Measurements from ENCODE around the gene N4BP3. TPM values are rescaled to one million over a fixed set of nuclear protein-coding genes. Genes with fewer than 3 reads are reported as not detected.
A peak's percentile ranks its signal among the peaks of the same experiment; 100 is the strongest.

The N4BP3 gene
- total RNA-seq, 3 donors from 2014 or later = 0.32 to 9.8 (median 4.9) TPM

DNA sequence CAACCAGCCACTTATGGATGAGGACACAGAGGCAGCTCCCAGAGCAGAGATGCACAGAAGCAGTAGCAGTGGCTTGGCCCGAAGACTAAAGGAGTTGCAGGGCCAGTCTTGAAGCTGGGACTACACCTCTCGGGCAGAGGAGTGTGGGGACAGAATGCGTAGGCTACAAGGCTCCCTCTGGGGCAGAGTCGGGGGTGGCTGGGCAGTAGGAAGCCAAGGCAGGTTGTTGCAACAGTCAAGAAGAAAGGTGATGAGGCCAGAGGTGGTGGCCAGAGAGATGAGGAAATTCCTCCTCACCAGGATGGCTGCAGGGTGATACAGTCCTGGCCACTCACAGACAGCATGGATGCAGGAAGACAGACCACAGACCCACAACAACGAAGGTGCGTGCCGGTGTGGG, 4.9 kb upstream of the N4BP3 start:
- Histone ChIP-seq H3K9me3 (no peaks in the 10 kb centered on the region), H3K36me3 (no peaks in the 10 kb centered on the region), H3K4me1 (peaks cover 0 to 27% of the 10 kb centered on the region in 2 donors), H3K4me3 (no peak overlapping the region), H3K27ac (peak overlapping the region; percentile 71 to 78), H3K27me3 (peaks cover 0 to 3% of the 10 kb centered on the region in 2 donors)
- intact Hi-C loops (cut with DNase I; ENCODE audit: low total_unique reads) = no loop called here
- DNase-seq (ENCODE audit: low spot score in 2 of 2) = no peak
- TF ChIP-seq POLR2A (IDR thresholded peaks at IDR 0.05) = no peak
- TF ChIP-seq POLR2AphosphoS5 (IDR thresholded peaks at IDR 0.05) = no peak
- TF ChIP-seq, protein P1, sequence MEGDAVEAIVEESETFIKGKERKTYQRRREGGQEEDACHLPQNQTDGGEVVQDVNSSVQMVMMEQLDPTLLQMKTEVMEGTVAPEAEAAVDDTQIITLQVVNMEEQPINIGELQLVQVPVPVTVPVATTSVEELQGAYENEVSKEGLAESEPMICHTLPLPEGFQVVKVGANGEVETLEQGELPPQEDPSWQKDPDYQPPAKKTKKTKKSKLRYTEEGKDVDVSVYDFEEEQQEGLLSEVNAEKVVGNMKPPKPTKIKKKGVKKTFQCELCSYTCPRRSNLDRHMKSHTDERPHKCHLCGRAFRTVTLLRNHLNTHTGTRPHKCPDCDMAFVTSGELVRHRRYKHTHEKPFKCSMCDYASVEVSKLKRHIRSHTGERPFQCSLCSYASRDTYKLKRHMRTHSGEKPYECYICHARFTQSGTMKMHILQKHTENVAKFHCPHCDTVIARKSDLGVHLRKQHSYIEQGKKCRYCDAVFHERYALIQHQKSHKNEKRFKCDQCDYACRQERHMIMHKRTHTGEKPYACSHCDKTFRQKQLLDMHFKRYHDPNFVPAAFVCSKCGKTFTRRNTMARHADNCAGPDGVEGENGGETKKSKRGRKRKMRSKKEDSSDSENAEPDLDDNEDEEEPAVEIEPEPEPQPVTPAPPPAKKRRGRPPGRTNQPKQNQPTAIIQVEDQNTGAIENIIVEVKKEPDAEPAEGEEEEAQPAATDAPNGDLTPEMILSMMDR (IDR thresholded peaks at IDR 0.05) = no peak

DNA sequence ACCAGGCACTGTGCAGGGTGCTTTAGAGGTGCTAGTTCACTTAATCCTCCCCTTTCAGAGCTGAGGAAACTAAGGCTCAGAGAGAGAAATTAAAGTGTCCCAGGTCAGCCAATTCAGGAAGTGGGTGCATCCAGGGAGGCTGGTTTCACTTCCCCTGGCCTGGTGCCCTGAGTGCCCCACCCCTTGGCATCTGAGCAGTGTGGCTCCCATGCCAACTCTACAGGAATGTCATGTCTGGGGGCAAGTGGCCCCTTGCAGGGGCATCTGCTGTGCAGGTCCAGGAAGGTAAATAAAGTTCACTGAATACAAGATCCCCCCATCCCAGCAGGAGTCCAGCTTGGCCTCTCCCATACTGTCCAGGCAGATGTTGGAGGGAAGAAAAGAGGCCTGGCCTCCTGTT, 4.4 kb upstream of the N4BP3 start:
- Histone ChIP-seq H3K27me3 (peaks cover 0 to 3% of the 10 kb centered on the region in 2 donors), H3K36me3 (no peaks in the 10 kb centered on the region), H3K9me3 (no peaks in the 10 kb centered on the region), H3K4me3 (no peak overlapping the region), H3K4me1 (peaks cover 0 to 27% of the 10 kb centered on the region in 2 donors), H3K27ac (peak overlapping the region; percentile 71 to 78)
- intact Hi-C loops (cut with DNase I; ENCODE audit: low total_unique reads) = no loop called here
- TF ChIP-seq POLR2AphosphoS5 (IDR thresholded peaks at IDR 0.05) (no peak), POLR2A (IDR thresholded peaks at IDR 0.05) (no peak)
- TF ChIP-seq, protein P1 (IDR thresholded peaks at IDR 0.05) = no peak
- no peak for DNase-seq (ENCODE audit: low spot score in 2 of 2)

DNA sequence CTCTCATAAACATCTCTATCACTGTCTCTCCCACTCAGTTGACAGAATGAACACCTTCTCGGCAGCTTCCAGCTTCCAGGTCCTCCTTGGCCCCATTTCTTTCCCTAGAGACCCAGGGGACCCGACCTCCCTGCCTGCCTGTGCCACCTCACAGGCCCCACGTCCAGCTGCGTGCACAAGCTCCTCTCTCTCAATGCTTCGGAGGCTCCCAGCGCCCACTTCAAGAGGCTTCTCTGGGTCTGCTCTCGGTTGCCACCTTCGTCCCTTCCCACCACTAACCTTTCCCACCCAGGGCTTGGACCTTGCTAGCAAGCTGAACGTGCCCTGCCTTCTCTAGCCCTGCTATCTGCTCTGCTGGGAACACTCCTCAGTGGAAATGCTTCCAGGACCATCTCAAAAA, 2.8 kb upstream of the N4BP3 start:
- Histone ChIP-seq H3K27ac (peak overlapping the region in 1 of 2 donors; percentile 2), H3K9me3 (no peaks in the 10 kb centered on the region), H3K4me3 (no peak overlapping the region), H3K4me1 (peaks cover 0 to 29% of the 10 kb centered on the region in 2 donors), H3K27me3 (peaks cover 0 to 3% of the 10 kb centered on the region in 2 donors), H3K36me3 (no peaks in the 10 kb centered on the region)
- TF ChIP-seq, protein P1 (IDR thresholded peaks at IDR 0.05) = no peak
- TF ChIP-seq POLR2A (IDR thresholded peaks at IDR 0.05) (no peak), POLR2AphosphoS5 (IDR thresholded peaks at IDR 0.05) (no peak)
- no peak for DNase-seq (ENCODE audit: low spot score in 2 of 2)
- intact Hi-C loops (cut with DNase I; ENCODE audit: low total_unique reads) = no loop called here

DNA sequence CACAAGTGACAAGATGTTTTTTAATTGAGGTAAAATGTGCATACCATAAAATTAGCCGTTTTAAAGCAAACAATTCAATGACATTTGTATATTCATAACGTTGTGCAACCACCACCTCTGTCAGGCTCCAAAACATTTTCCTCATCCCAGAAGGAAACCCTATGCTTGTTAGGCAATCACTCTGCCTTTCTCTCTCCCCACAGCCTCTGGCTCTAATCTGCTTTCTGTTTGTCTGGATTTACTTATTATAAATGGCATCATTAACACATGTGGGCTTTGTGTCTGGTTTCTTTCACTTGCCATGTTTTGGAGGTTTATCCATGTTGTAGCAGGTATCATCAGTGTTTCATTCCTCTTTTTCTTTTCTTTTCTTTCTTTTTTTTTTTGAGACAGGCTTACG, 1.4 kb upstream of the N4BP3 start:
- peaks cover 0 to 34% of the 10 kb centered on the region in 2 donors for H3K4me1 ChIP-seq
- H3K36me3 ChIP-seq = no peaks in the 10 kb centered on the region
- peak overlapping the region in 1 of 2 donors; percentile 79 for H3K27ac ChIP-seq
- TF ChIP-seq, protein P1 (IDR thresholded peaks at IDR 0.05) = no peak
- TF ChIP-seq POLR2AphosphoS5 (IDR thresholded peaks at IDR 0.05) (no peak), POLR2A (IDR thresholded peaks at IDR 0.05) (no peak)
- peaks cover 0 to 3% of the 10 kb centered on the region in 2 donors for H3K27me3 ChIP-seq
- intact Hi-C loops (cut with DNase I; ENCODE audit: low total_unique reads) = no loop called here
- H3K4me3 ChIP-seq = no peak overlapping the region
- H3K9me3 ChIP-seq = no peaks in the 10 kb centered on the region
- DNase-seq (ENCODE audit: low spot score in 2 of 2) = no peak

DNA sequence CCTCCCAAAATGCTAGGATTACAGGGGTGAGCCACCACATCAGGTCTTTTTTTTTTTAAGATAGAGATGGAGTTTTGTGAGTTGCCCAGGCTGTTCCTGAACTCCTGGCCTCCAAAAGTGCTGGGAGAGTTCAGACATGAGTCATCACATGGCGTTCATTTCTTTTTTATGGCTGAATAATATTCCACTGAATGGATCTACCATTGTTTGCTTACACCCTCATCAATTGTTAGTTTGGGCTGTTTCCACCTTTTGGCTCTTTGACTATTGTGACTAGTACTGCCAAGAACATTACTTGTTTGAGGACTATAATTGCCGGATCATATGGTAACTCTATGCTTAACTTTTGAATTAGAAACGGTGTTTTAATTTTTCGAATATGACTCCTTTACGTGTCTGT, 787 bp upstream of the N4BP3 start:
- H3K4me1 ChIP-seq = peaks cover 0 to 28% of the 10 kb centered on the region in 2 donors
- H3K36me3 ChIP-seq = no peaks in the 10 kb centered on the region
- H3K4me3 ChIP-seq = peak overlapping the region in 1 of 3 donors; percentile 76
- peaks cover 0 to 3% of the 10 kb centered on the region in 2 donors for H3K27me3 ChIP-seq
- intact Hi-C loops (cut with DNase I; ENCODE audit: low total_unique reads) = no loop called here
- H3K9me3 ChIP-seq = no peaks in the 10 kb centered on the region
- DNase-seq (ENCODE audit: low spot score in 2 of 2) = no peak
- TF ChIP-seq, protein P1 (IDR thresholded peaks at IDR 0.05) = no peak
- TF ChIP-seq POLR2A (IDR thresholded peaks at IDR 0.05) = no peak
- TF ChIP-seq POLR2AphosphoS5 (IDR thresholded peaks at IDR 0.05) = no peak
- peak overlapping the region; percentile 79 to 87 for H3K27ac ChIP-seq
